Adrenal gland (tissue), 5 donors: ENCODE data around the gene SYNE2.

Experiments
- CTCF ChIP-seq, 6 experiments: fragments of 450-650 bp in 4 of 6; fragments of 200-600 bp in 2 of 6; sonication (generic) in 1 of 6; IDR thresholded peaks; 1 replicate in 5 of 6; 2 replicates in 1 of 6; pipeline versions ENCODE4 v1.5.1 to v1.8.0; 2016 to 2021; ENCODE audit warnings: antibody characterized with exemption in 6 of 6, mild to moderate bottlenecking in 2 of 6, moderate library complexity in 1 of 6
- POLR2A ChIP-seq, 2 donors: fragments of 450-650 bp; IDR thresholded peaks; one replicate each; pipeline ENCODE4 v1.6.1; 2017; ENCODE audit warnings: antibody characterized with exemption in 2 of 2, mild to moderate bottlenecking in 2 of 2, moderate library complexity in 1 of 2
- donor health status: DM: no; HTN: no; CAD: no.

GRCh38 chr14:63862163-63862562 lies 9.4 kb downstream of the SYNE2 start:
- TF ChIP-seq CTCF (IDR thresholded peaks at IDR 0.05) (no peak), POLR2A (IDR thresholded peaks at IDR 0.05) (no peak)
